HG03066 (cell line): ENCODE measurements around the gene PPIB.
"Not testable (repeated sequence)": the region's sequence is repeated elsewhere in the genome, so short reads cannot be mapped to it uniquely, and the experiment has no call there.

Source experiments
- ATAC-seq: cut with Tn5 transposase; IDR thresholded peaks from one replicate; pipeline ENCODE4 v1.9.1; 2021; ENCODE audit warnings: low read depth; ENCODE audit not compliant: unreplicated experiment

PPIB gene

GRCh38 chr15:64143276-64143675, 19.5 kb downstream of the PPIB start:
- no peak for ATAC-seq

GRCh38 chr15:64141798-64142512, 20.9 kb downstream of the PPIB start:
- no peak for ATAC-seq

GRCh38 chr15:64138331-64138941, 24.4 kb downstream of the PPIB start:
- ATAC-seq = no peak

- no peak for ATAC-seq
Observed at GRCh38 chr15:64137226-64137833, 25.5 kb downstream of the PPIB start.

GRCh38 chr15:64136347-64136746, 26.5 kb downstream of the PPIB start:
- no peak for ATAC-seq

GRCh38 chr15:64134345-64134829, 28.4 kb downstream of the PPIB start:
- no peak for ATAC-seq

- no peak for ATAC-seq
Observed at GRCh38 chr15:64133623-64134344, 29.0 kb downstream of the PPIB start.

GRCh38 chr15:64132217-64132616, 30.6 kb downstream of the PPIB start:
- no peak for ATAC-seq

GRCh38 chr15:64131547-64131946, 31.3 kb downstream of the PPIB start:
- no peak for ATAC-seq

- ATAC-seq = no peak
Observed at GRCh38 chr15:64130159-64130558, 32.7 kb downstream of the PPIB start.

GRCh38 chr15:64127521-64128270, 35.1 kb downstream of the PPIB start:
- no peak for ATAC-seq

- no peak for ATAC-seq
Observed at GRCh38 chr15:64125978-64126377, 36.8 kb downstream of the PPIB start.

GRCh38 chr15:64122936-64123351, 39.9 kb downstream of the PPIB start:
- ATAC-seq = no peak

GRCh38 chr15:64122444-64122843, 40.4 kb downstream of the PPIB start:
- no peak for ATAC-seq

GRCh38 chr15:64121614-64122013, 41.2 kb downstream of the PPIB start:
- ATAC-seq = no peak

GRCh38 chr15:64120322-64120721, 42.5 kb downstream of the PPIB start:
- not testable (repeated sequence) for ATAC-seq

GRCh38 chr15:64117759-64118487, 44.9 kb downstream of the PPIB start:
- ATAC-seq = no peak

GRCh38 chr15:64112904-64113303, 49.9 kb downstream of the PPIB start:
- ATAC-seq = no peak

GRCh38 chr15:64112073-64112772, 50.6 kb downstream of the PPIB start:
- no peak for ATAC-seq
